HG03045 (cell line): ENCODE measurements around the gene HNF1A.
"Not testable (repeated sequence)": the region's sequence is repeated elsewhere in the genome, so short reads cannot be mapped to it uniquely, and the experiment has no call there.

Source experiments
- ATAC-seq: cut with Tn5 transposase; IDR thresholded peaks from one replicate; pipeline ENCODE4 v1.9.1; 2021; ENCODE audit warnings: mild to moderate bottlenecking, moderate library complexity; ENCODE audit not compliant: unreplicated experiment

HNF1A gene

GRCh38 chr12:120978296-120979219 is at the start of gene HNF1A:
HNF1A (plus strand) TSS chr12:120978543; CDS start chr12:120978769, 226 bp downstream.
- no peak for ATAC-seq

GRCh38 chr12:120928864-120929652 is 49.3 kb upstream of the HNF1A start:
- no peak for ATAC-seq

GRCh38 chr12:120930032-120930431 is 48.3 kb upstream of the HNF1A start:
- ATAC-seq = no peak

GRCh38 chr12:120932058-120932457 is 46.3 kb upstream of the HNF1A start:
- no peak for ATAC-seq

- no peak for ATAC-seq
Measured at GRCh38 chr12:120932956-120933526, 45.3 kb upstream of the HNF1A start.

- ATAC-seq = no peak
Measured at GRCh38 chr12:120933786-120934185, 44.6 kb upstream of the HNF1A start.

- ATAC-seq = no peak
Measured at GRCh38 chr12:120936197-120936596, 42.1 kb upstream of the HNF1A start.

- ATAC-seq = no peak
Measured at GRCh38 chr12:120938496-120938895, 39.8 kb upstream of the HNF1A start.

- no peak for ATAC-seq
Measured at GRCh38 chr12:120939523-120939922, 38.8 kb upstream of the HNF1A start.

GRCh38 chr12:120940006-120940405 is 38.3 kb upstream of the HNF1A start:
- no peak for ATAC-seq

- ATAC-seq = no peak
Measured at GRCh38 chr12:120940799-120941198, 37.5 kb upstream of the HNF1A start.

- ATAC-seq = no peak
Measured at GRCh38 chr12:120941412-120941811, 36.9 kb upstream of the HNF1A start.

- no peak for ATAC-seq
Measured at GRCh38 chr12:120941846-120942405, 36.4 kb upstream of the HNF1A start.

GRCh38 chr12:120943482-120943881 is 34.9 kb upstream of the HNF1A start:
- no peak for ATAC-seq

- no peak for ATAC-seq
Measured at GRCh38 chr12:120944645-120945217, 33.6 kb upstream of the HNF1A start.

- not testable (repeated sequence) for ATAC-seq
Measured at GRCh38 chr12:120945516-120945915, 32.8 kb upstream of the HNF1A start.

- ATAC-seq = not testable (repeated sequence)
Measured at GRCh38 chr12:120950260-120950799, 28.0 kb upstream of the HNF1A start.

- no peak for ATAC-seq
Measured at GRCh38 chr12:120950807-120951206, 27.5 kb upstream of the HNF1A start.

- ATAC-seq = no peak
Measured at GRCh38 chr12:120955232-120955631, 23.1 kb upstream of the HNF1A start.

GRCh38 chr12:120956579-120957300 is 21.6 kb upstream of the HNF1A start:
- ATAC-seq = no peak
